Left lobe of liver (tissue), 2 donors: ENCODE results near the gene OR7D2. TPM values are rescaled to one million over a fixed set of nuclear protein-coding genes. Genes with fewer than 3 reads are reported as not detected.
A peak's percentile ranks its signal among the peaks of the same experiment; 100 is the strongest.
"Not testable (repeated sequence)": the region's sequence is repeated elsewhere in the genome, so short reads cannot be mapped to it uniquely, and the experiment has no call there.

Source experiments
- ATAC-seq: fragments of 200-7000 bp; cut with Tn5 transposase; one replicate; pipeline ENCODE4 v1.9.1; 2020; ENCODE audit warnings: mild to moderate bottlenecking, moderate library complexity
- DNase-seq: peaks from one replicate; pipeline ENCODE4 v3.0.0-alpha.2; 2020; ENCODE audit warnings: low spot score
- total RNA-seq: library from RNA; stranded (reverse); gene quantifications from one replicate; pipeline ENCODE4 v1.2.1, GENCODE V29; 2021
- donor health status: DM: no; HTN: no; CAD: no; lungs with moderate emphysema.
- donor health status: DM: no; HTN: yes; CAD: no.

The OR7D2 gene
- total RNA-seq, 1 donor from 2014 or later, result not detected

GRCh38 chr19:9198044-9198443, 19.3 kb downstream of the OR7D2 start:
- ATAC-seq, DNase-seq: not testable (repeated sequence)

- DNase-seq (peak; percentile 66), ATAC-seq (peak; percentile 93)
Measured at GRCh38 chr19:9205501-9206113, 26.8 kb downstream of the OR7D2 start.

GRCh38 chr19:9219489-9219888, 40.7 kb downstream of the OR7D2 start, which contains the start of gene OR7D4:
TSS of gene OR7D4 (minus strand) at chr19:9219589. CDS start at chr19:9214837, 4,752 bp downstream.
- DNase-seq (no peak), ATAC-seq (no peak)

Other genes starting within 250 kb of the OR7D2 start
- not detected for gene MUC16, start 168.6 kb upstream of the OR7D2 start, total RNA-seq
- gene OR1M1, start 91.9 kb upstream of the OR7D2 start, total RNA-seq, result not detected
- gene OR7G2, start 71.5 kb upstream of the OR7D2 start, total RNA-seq, result not detected
- not detected for gene OR7G1, start 63.2 kb upstream of the OR7D2 start, total RNA-seq
- not detected for gene OR7G3, start 52.0 kb upstream of the OR7D2 start, total RNA-seq
- 10.3 TPM for gene ZNF317, start 38.6 kb upstream of the OR7D2 start, total RNA-seq
- gene OR7D4, start 40.6 kb downstream of the OR7D2 start, total RNA-seq, result not detected
- gene OR7E24, start 72.0 kb downstream of the OR7D2 start, total RNA-seq, result not detected
- gene ZNF699, start 130.9 kb downstream of the OR7D2 start, total RNA-seq, result 0.93 TPM
- 3.8 TPM for gene ZNF559, start 145.2 kb downstream of the OR7D2 start, total RNA-seq
- gene ZNF177, start 184.0 kb downstream of the OR7D2 start, total RNA-seq, result 0.68 TPM